Osteoblast (primary cell): ENCODE measurements around the gene TCHH. TPM values are rescaled to one million over a fixed set of nuclear protein-coding genes. Genes with fewer than 3 reads are reported as not detected.

Experiments used
- DNase-seq: peaks from one replicate; pipeline ENCODE4 v3.0.0; 2011; ENCODE audit warnings: low spot score, mixed read lengths; ENCODE audit not compliant: insufficient read length; ENCODE audit errors: missing footprints
- H2AFZ ChIP-seq: 2 replicates; pipeline ENCODE4 v1.6.0; 2011; ENCODE audit warnings: mild to moderate bottlenecking, low read length
- H3K27ac ChIP-seq: 2 replicates; pipeline ENCODE4 v1.5.1; 2011; ENCODE audit warnings: mild to moderate bottlenecking, low read depth, low read length, moderate library complexity
- H3K27me3 ChIP-seq: 2 replicates; pipeline ENCODE4 v1.6.0; 2012; ENCODE audit warnings: mild to moderate bottlenecking, control low read depth, inconsistent platforms, low read length, moderate library complexity; ENCODE audit not compliant: insufficient read depth
- H3K36me3 ChIP-seq: 2 replicates; pipeline ENCODE4 v1.5.1; 2011; ENCODE audit warnings: mild to moderate bottlenecking, low read length, control low read depth, moderate library complexity; ENCODE audit not compliant: insufficient read depth
- H3K4me1 ChIP-seq: 2 replicates; pipeline ENCODE4 v1.5.1; 2011; ENCODE audit warnings: mild to moderate bottlenecking, low read length, control low read depth, moderate library complexity; ENCODE audit not compliant: insufficient read depth
- H3K4me2 ChIP-seq: 2 replicates; pipeline ENCODE4 v1.6.0; 2011; ENCODE audit warnings: mild to moderate bottlenecking, low read length; ENCODE audit not compliant: insufficient read depth
- H3K4me3 ChIP-seq: fragments of 200-600 bp; sonication (generic); 3 replicates; pipeline ENCODE4 v1.5.1; 2012; ENCODE audit warnings: mild to moderate bottlenecking, low read length, inconsistent platforms; ENCODE audit not compliant: insufficient read depth
- H3K79me2 ChIP-seq: 2 replicates; pipeline ENCODE4 v1.6.0; 2012; ENCODE audit warnings: mild to moderate bottlenecking, low read length, control low read depth, inconsistent platforms; ENCODE audit not compliant: insufficient read depth
- H3K9me3 ChIP-seq: 2 replicates; pipeline ENCODE4 v1.5.1; 2011; ENCODE audit warnings: low read depth, low read length, control low read depth
- H4K20me1 ChIP-seq: 2 replicates; pipeline ENCODE4 v1.6.0; 2012; ENCODE audit warnings: mild to moderate bottlenecking, low read length, control low read depth; ENCODE audit not compliant: insufficient read depth
- small RNA-seq: library from RNA; depleted of rRNA; stranded (forward); fragments of <200 nt; gene quantifications from one replicate; pipeline ENCODE3, GENCODE V24; 2012
- total RNA-seq: library from RNA; depleted of rRNA; stranded (reverse); fragments of >200 nt; gene quantifications from 2 replicates; pipeline ENCODE4 v1.2.3, GENCODE V29; 2012
- TF ChIP-seq, protein P1 (sequence below): IDR thresholded peaks from 2 replicates; pipeline ENCODE4 v1.5.1; 2011; ENCODE audit warnings: mild to moderate bottlenecking, low read depth, low read length, moderate library complexity; ENCODE audit errors: extremely low read depth

Gene TCHH
- total RNA-seq, 1 donor = not detected

DNA sequence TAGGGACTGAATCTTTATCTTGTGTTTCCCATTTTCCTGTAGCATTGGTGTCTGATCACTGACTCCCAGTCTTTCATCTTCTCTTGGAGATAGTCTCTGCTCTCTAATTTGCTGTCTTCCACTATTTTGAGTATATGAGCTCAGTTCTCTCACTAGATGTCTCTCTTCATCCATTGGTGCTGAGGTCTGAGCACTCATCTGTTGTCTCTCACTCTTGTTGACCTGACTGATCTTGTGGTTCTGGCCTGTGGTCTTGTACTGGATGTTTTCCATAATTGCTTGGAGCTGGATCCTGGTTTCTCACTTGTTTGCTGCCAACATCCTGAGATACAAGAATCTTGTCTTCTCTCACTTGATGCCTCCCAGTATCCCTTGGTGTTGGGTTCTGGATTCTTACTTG lies 53.3 kb downstream of the TCHH start:
- Histone ChIP-seq H3K4me3 (no peak overlapping the region), H4K20me1 (no peaks in the 10 kb centered on the region), H3K9me3 (no peaks in the 10 kb centered on the region), H3K79me2 (no peaks in the 10 kb centered on the region), H2AFZ (no peak overlapping the region), H3K4me2 (no peak overlapping the region), H3K27me3 (peaks cover 28% of the 10 kb centered on the region), H3K36me3 (no peaks in the 10 kb centered on the region), H3K27ac (no peak overlapping the region), H3K4me1 (no peaks in the 10 kb centered on the region)
- TF ChIP-seq, protein P1, sequence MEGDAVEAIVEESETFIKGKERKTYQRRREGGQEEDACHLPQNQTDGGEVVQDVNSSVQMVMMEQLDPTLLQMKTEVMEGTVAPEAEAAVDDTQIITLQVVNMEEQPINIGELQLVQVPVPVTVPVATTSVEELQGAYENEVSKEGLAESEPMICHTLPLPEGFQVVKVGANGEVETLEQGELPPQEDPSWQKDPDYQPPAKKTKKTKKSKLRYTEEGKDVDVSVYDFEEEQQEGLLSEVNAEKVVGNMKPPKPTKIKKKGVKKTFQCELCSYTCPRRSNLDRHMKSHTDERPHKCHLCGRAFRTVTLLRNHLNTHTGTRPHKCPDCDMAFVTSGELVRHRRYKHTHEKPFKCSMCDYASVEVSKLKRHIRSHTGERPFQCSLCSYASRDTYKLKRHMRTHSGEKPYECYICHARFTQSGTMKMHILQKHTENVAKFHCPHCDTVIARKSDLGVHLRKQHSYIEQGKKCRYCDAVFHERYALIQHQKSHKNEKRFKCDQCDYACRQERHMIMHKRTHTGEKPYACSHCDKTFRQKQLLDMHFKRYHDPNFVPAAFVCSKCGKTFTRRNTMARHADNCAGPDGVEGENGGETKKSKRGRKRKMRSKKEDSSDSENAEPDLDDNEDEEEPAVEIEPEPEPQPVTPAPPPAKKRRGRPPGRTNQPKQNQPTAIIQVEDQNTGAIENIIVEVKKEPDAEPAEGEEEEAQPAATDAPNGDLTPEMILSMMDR = no peak
- no peak for DNase-seq

Small RNA genes lying within 50 kb of the gene (small RNA-seq; reads per million reads assigned to genes)
- not detected for gene SPTLC1P4

Other genes starting within 250 kb of the TCHH start
- 9.8 and 13.8 TPM in 2 replicates for gene THEM4, start 205.9 kb downstream of the TCHH start, total RNA-seq
- 103 and 116 TPM in 2 replicates for gene S100A10, start 121.6 kb downstream of the TCHH start, total RNA-seq
- gene S100A11, start 78.4 kb downstream of the TCHH start, total RNA-seq = 142 and 167 TPM in 2 replicates
- not detected in 2 replicates for gene TCHHL1, start 26.4 kb downstream of the TCHH start, total RNA-seq
- 0.29 and 0.36 TPM in 2 replicates for gene RPTN, start 43.8 kb upstream of the TCHH start, total RNA-seq
- not detected in 2 replicates for gene HRNR, start 108.7 kb upstream of the TCHH start, total RNA-seq
- gene FLG, start 209.8 kb upstream of the TCHH start, total RNA-seq = 4.4 and 8.3 TPM in 2 replicates
- gene FLG2, start 244.6 kb upstream of the TCHH start, total RNA-seq = not detected in 2 replicates